HG02678 (cell line): ENCODE data around the gene FABP7.

ENCODE experiments used
- ATAC-seq: cut with Tn5 transposase; IDR thresholded peaks from one replicate; pipeline ENCODE4 v1.9.1; 2021; ENCODE audit warnings: mild to moderate bottlenecking, moderate library complexity; ENCODE audit not compliant: unreplicated experiment

Gene FABP7

GRCh38 chr6:122792766-122793165, 13.2 kb downstream of the FABP7 start:
- ATAC-seq, result no peak

- ATAC-seq, result no peak
Measured at GRCh38 chr6:122797537-122797936, 18.0 kb downstream of the FABP7 start.

- ATAC-seq, result peak; percentile 83
Measured at GRCh38 chr6:122798099-122798641, 18.7 kb downstream of the FABP7 start.

- no peak for ATAC-seq
Measured at GRCh38 chr6:122799140-122799745, 19.7 kb downstream of the FABP7 start.

- ATAC-seq, result no peak
Measured at GRCh38 chr6:122799916-122800686, 20.6 kb downstream of the FABP7 start.

- no peak for ATAC-seq
Measured at GRCh38 chr6:122800906-122801305, 21.4 kb downstream of the FABP7 start.

- no peak for ATAC-seq
Measured at GRCh38 chr6:122801397-122801796, 21.9 kb downstream of the FABP7 start.

- no peak for ATAC-seq
Measured at GRCh38 chr6:122803171-122803661, 23.7 kb downstream of the FABP7 start.

- no peak for ATAC-seq
Measured at GRCh38 chr6:122804962-122805485, 25.5 kb downstream of the FABP7 start.

GRCh38 chr6:122806291-122806690, 26.8 kb downstream of the FABP7 start:
- no peak for ATAC-seq

GRCh38 chr6:122808121-122808885, 28.8 kb downstream of the FABP7 start:
- ATAC-seq, result no peak

- ATAC-seq, result no peak
Measured at GRCh38 chr6:122809001-122809400, 29.5 kb downstream of the FABP7 start.

- no peak for ATAC-seq
Measured at GRCh38 chr6:122809691-122810090, 30.2 kb downstream of the FABP7 start.

- ATAC-seq, result no peak
Measured at GRCh38 chr6:122810189-122810588, 30.7 kb downstream of the FABP7 start.

GRCh38 chr6:122817358-122817757, 37.8 kb downstream of the FABP7 start:
- no peak for ATAC-seq

GRCh38 chr6:122817766-122818165, 38.2 kb downstream of the FABP7 start:
- no peak for ATAC-seq

- no peak for ATAC-seq
Measured at GRCh38 chr6:122818866-122819265, 39.4 kb downstream of the FABP7 start.

- ATAC-seq, result no peak
Measured at GRCh38 chr6:122821095-122821494, 41.6 kb downstream of the FABP7 start.

- ATAC-seq, result no peak
Measured at GRCh38 chr6:122825163-122825562, 45.6 kb downstream of the FABP7 start.

- ATAC-seq, result no peak
Measured at GRCh38 chr6:122829456-122829855, 49.9 kb downstream of the FABP7 start.

- no peak for ATAC-seq
Measured at GRCh38 chr6:122831511-122831910, 52.0 kb downstream of the FABP7 start.
